ENCODE data around the gene ATP9B.

DNA sequence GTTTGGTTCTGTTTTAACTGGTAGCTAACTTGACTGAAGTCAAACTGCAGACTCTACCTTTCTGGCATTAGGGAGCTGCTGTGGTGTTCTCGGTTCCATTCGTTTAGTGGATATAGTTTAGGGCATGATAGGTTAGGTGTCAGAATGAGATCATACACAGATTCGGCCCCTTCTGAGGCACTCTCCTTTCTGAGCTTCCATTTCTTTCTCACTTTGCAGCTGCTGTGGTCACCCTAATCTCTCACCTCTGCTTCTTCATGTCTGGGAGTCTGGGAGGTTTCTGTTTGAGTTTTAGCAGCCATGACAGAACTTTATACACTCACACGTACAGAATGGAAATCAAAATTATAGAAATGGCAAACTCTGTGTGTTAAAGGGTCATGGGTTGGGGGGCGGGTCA lies 122.8 kb downstream of the ATP9B start:
- TF ChIP-seq CTCF (IDR thresholded peaks at IDR 0.05) (no peak), ZFX (IDR thresholded peaks at IDR 0.05; ENCODE audit: borderline replicate concordance) (no peak)
